Measurements from ENCODE around the gene RPP38.

DNA sequence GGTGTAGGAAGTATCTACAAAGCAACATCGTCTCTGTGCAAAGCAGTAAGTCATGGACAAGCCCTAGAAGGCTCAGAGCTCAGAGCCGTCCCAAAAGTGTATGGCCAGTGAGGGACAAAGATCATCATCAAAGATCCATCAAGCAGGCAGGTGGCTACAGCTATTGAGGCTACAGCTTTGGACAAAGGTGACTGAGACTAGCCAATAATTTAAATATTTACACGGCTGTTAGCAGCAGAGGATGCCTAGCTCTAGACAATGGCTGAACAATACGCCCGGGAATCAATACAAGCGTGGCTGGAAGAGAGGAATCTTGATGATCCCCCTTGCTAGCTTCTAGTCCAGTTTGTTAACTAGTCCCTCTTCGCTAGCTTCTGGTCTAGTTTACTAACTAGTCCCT, 53.4 kb downstream of the RPP38 start:
- TF ChIP-seq CTCF (conservative IDR thresholded peaks at IDR 0.05; ENCODE audit: low read length) (no peak), EZH2phosphoT487 (IDR thresholded peaks at IDR 0.05; ENCODE audit: borderline replicate concordance, low read depth, low read length) (no peak)

Measured in OCI-LY7 (cell line).